NB4 (cell line): ENCODE results near the gene TMEM94.
"Not testable (repeated sequence)": the region's sequence is repeated elsewhere in the genome, so short reads cannot be mapped to it uniquely, and the experiment has no call there.

ENCODE experiments used
- CTCF ChIP-seq: IDR thresholded peaks from one replicate; pipeline ENCODE4 v1.5.1; 2012; ENCODE audit warnings: low read depth, low read length
- POLR2A ChIP-seq: IDR thresholded peaks from 2 replicates; pipeline ENCODE4 v1.6.1; 2011; ENCODE audit warnings: mild to moderate bottlenecking; ENCODE audit not compliant: insufficient read length; ENCODE audit errors: extremely low read depth
- TF ChIP-seq, protein P1 (sequence below): IDR thresholded peaks from 2 replicates; pipeline ENCODE4 v1.6.1; 2011; ENCODE audit warnings: low read depth, low read length

DNA sequence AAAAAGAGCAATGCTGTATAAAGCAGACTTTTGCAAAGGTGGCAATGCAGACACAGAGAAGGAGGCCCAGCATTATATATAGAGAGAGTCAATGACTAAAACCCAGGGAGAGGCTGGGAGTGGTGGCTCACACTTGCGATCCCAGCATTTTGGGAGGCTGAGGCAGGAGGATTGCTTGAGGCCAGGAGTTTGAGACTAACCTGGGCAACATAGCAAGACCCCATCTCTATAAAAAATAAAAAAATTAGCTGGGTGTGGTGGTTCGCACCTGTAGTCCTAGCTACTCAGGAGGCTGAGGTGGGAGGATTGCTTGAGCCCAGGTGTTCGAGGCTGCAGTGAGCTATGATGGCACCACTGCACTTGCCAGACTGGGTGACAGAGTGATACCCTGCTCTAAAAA lies 1.8 kb upstream of the TMEM94 start:
- TF ChIP-seq POLR2A, CTCF: not testable (repeated sequence)
- TF ChIP-seq, protein P1, sequence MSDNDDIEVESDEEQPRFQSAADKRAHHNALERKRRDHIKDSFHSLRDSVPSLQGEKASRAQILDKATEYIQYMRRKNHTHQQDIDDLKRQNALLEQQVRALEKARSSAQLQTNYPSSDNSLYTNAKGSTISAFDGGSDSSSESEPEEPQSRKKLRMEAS = not testable (repeated sequence)
